GM23248 (cell line): Measurements from ENCODE around the gene KCND3.

ENCODE experiments used
- EZH2 ChIP-seq: fragments of 200-600 bp; sonication (generic); IDR thresholded peaks from 2 replicates; pipeline ENCODE4 v1.6.1; 2018; ENCODE audit warnings: antibody characterized with exemption, mild to moderate bottlenecking; ENCODE audit not compliant: insufficient read depth, poor library complexity, severe bottlenecking
- EZH2phosphoT487 ChIP-seq: fragments of 200-600 bp; sonication (generic); IDR thresholded peaks from 2 replicates; pipeline ENCODE4 v1.6.1; 2018; ENCODE audit warnings: antibody characterized with exemption, moderate library complexity, mild to moderate bottlenecking, low read depth; ENCODE audit not compliant: insufficient read depth

- TF ChIP-seq EZH2: no peak
- no peak for TF ChIP-seq EZH2phosphoT487
Observed at GRCh38 chr1:111725192-111725591, 264.3 kb downstream of the KCND3 start.
